CD14-positive monocyte (primary cell): Measurements from ENCODE around the gene ASTN2. TPM values are rescaled to one million over a fixed set of nuclear protein-coding genes. Genes with fewer than 3 reads are reported as not detected.

Source experiments
- DNase-seq, 3 donors: peaks; one replicate each; pipeline ENCODE4 v3.0.0-alpha.2; 2011 to 2022
- H2AFZ ChIP-seq: 2 replicates; pipeline ENCODE4 v1.6.0; 2012; ENCODE audit warnings: mild to moderate bottlenecking, low read depth, low read length, inconsistent platforms; ENCODE audit not compliant: insufficient read depth, poor library complexity, severe bottlenecking
- H3K27ac ChIP-seq, 2 donors: 1 replicate in 1 of 2; 2 replicates in 1 of 2; pipeline ENCODE4 v1.5.1; 2012 to 2013; ENCODE audit warnings: low read length in 2 of 2, control low read depth in 1 of 2, inconsistent platforms in 1 of 2, low read depth in 1 of 2, mild to moderate bottlenecking in 1 of 2
- H3K27me3 ChIP-seq, 2 donors: one replicate each; pipeline versions ENCODE4 v1.6.0 to v1.6.1; 2011 to 2013; ENCODE audit warnings: low read length in 2 of 2; ENCODE audit not compliant: control insufficient read depth in 2 of 2, insufficient read depth in 2 of 2
- H3K36me3 ChIP-seq, 2 donors: replicated peaks in 1 of 2; 1 replicate in 1 of 2; 2 replicates in 1 of 2; pipeline versions ENCODE4 v1.5.1 to v1.6.1; 2012 to 2013; ENCODE audit warnings: low read length in 2 of 2, control low read depth in 1 of 2, inconsistent platforms in 1 of 2, mild to moderate bottlenecking in 1 of 2; ENCODE audit not compliant: insufficient read depth in 2 of 2, control insufficient read depth in 1 of 2
- H3K4me1 ChIP-seq, 2 donors: 1 replicate in 1 of 2; 2 replicates in 1 of 2; pipeline versions ENCODE4 v1.5.1 to v1.6.1; 2012 to 2013; ENCODE audit warnings: low read length in 2 of 2, control low read depth in 1 of 2, inconsistent platforms in 1 of 2, mild to moderate bottlenecking in 1 of 2, moderate library complexity in 1 of 2; ENCODE audit not compliant: insufficient read depth in 2 of 2, control insufficient read depth in 1 of 2
- H3K4me2 ChIP-seq: replicated peaks from 2 replicates; pipeline ENCODE3; 2012; ENCODE audit warnings: low read length, moderate library complexity, mild to moderate bottlenecking; ENCODE audit not compliant: poor library complexity, severe bottlenecking; ENCODE audit errors: extremely low read depth
- H3K4me3 ChIP-seq, 3 experiments: fragments of 200-600 bp in 1 of 3; sonication (generic) in 1 of 3; replicated peaks in 1 of 3; 1 replicate in 2 of 3; 2 replicates in 1 of 3; pipeline ENCODE4 v1.5.1; 2011 to 2013; ENCODE audit warnings: low read length in 3 of 3, mild to moderate bottlenecking in 3 of 3, control low read depth in 2 of 3, low read depth in 2 of 3, inconsistent platforms in 1 of 3, moderate library complexity in 1 of 3
- H3K79me2 ChIP-seq: 2 replicates; pipeline ENCODE4 v1.6.0; 2012; ENCODE audit warnings: mild to moderate bottlenecking, control low read depth, inconsistent platforms, low read length, moderate library complexity; ENCODE audit not compliant: insufficient read depth
- H3K9ac ChIP-seq: 2 replicates; pipeline ENCODE4 v1.6.0; 2017; ENCODE audit warnings: low read length, mild to moderate bottlenecking; ENCODE audit not compliant: insufficient read depth, poor library complexity, severe bottlenecking
- H3K9me3 ChIP-seq, 2 donors: replicated peaks in 1 of 2; 1 replicate in 1 of 2; 2 replicates in 1 of 2; pipeline versions ENCODE4 v1.5.1 to v1.6.1; 2012 to 2013; ENCODE audit warnings: low read length in 2 of 2, control low read depth in 1 of 2; ENCODE audit not compliant: control insufficient read depth in 1 of 2, insufficient read depth in 1 of 2
- H4K20me1 ChIP-seq: 2 replicates; pipeline ENCODE4 v1.6.0; 2012; ENCODE audit warnings: mild to moderate bottlenecking, low read length, control low read depth, moderate library complexity; ENCODE audit not compliant: insufficient read depth
- H3K27ac Mint-ChIP-seq, 7 donors: one replicate each; pipeline ENCODE4 v1.8.0; 2020; ENCODE audit warnings: mild to moderate bottlenecking in 7 of 7, mixed read lengths in 7 of 7, moderate library complexity in 6 of 7, inconsistent platforms in 2 of 7
- H3K27me3 Mint-ChIP-seq, 3 donors: one replicate each; pipeline ENCODE4 v1.8.0; 2021 to 2022; ENCODE audit warnings: low read depth in 3 of 3, mild to moderate bottlenecking in 3 of 3, mixed read lengths in 3 of 3, moderate library complexity in 3 of 3, inconsistent platforms in 1 of 3
- H3K36me3 Mint-ChIP-seq, 2 donors: one replicate each; pipeline ENCODE4 v1.8.0; 2020; ENCODE audit warnings: mixed read lengths in 2 of 2, inconsistent platforms in 1 of 2, mild to moderate bottlenecking in 1 of 2
- H3K4me1 Mint-ChIP-seq: one replicate; pipeline ENCODE4 v1.8.0; 2020; ENCODE audit warnings: mild to moderate bottlenecking, mixed read lengths
- H3K4me3 Mint-ChIP-seq, 2 donors: one replicate each; pipeline ENCODE4 v1.8.0; 2020; ENCODE audit warnings: mild to moderate bottlenecking in 2 of 2, mixed read lengths in 2 of 2, moderate library complexity in 1 of 2
- H3K9me3 Mint-ChIP-seq, 7 donors: one replicate each; pipeline ENCODE4 v1.8.0; 2020 to 2022; ENCODE audit warnings: mixed read lengths in 7 of 7, mild to moderate bottlenecking in 6 of 7, moderate library complexity in 6 of 7, inconsistent platforms in 2 of 7
- WGBS: methylation state at CpG from one replicate; pipeline ENCODE4 v1.1.5; 2013; ENCODE audit warnings: missing lambda C conversion rate; ENCODE audit not compliant: insufficient coverage; 5-methylcytosine and 5-hydroxymethylcytosine counted together
- intact Hi-C, 2 donors: fragments of 100-400 bp; cut with micrococcal nuclease; formaldehyde crosslinking; loops; one replicate each; pipeline versions ENCODE4 v1.15.0 to v1.15.1; 2023
- polyA plus RNA-seq, 3 donors: library from polyadenylated mRNA; depleted of rRNA in 1 of 3; unstranded in 2 of 3; stranded (reverse) in 1 of 3; fragments of 300-500 nt in 2 of 3; fragments of >200 nt in 1 of 3; fragmentation: Illumina TruSeq in 2 of 3; gene quantifications; 1 replicate in 2 of 3; 2 replicates in 1 of 3; pipeline ENCODE4 v1.2.3, GENCODE V29; 2012 to 2021
- TF ChIP-seq, protein P1 (sequence below): fragments of 200-600 bp; IDR thresholded peaks from one replicate; pipeline ENCODE4 v1.8.0; 2022; ENCODE audit warnings: antibody characterized with exemption, mild to moderate bottlenecking

ASTN2 gene
- polyA plus RNA-seq, 3 donors = not detected

DNA sequence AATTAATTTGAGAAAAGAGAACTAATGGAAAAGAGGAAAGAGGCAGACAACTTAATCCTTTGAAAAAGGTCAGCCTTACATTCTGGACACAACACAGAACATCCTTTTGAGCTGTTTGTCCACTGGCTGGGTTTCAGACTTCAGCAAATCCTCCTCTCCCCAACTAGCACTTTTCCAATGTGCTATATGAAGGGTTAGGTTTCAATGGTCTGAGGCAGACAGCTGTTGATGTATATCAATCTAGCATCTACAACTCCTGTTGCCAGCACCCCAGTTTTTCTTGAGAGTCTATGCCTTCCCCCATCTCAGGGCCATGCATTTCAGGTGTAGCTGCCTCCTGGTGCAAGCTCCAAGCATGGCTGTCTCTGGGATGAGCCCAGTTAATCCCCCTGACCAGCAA, 553.5 kb downstream of the ASTN2 start:
- Mint-ChIP-seq H3K36me3 (no peaks in the 10 kb centered on the region), H3K27me3 (peaks cover 1 to 10% (median 3%) of the 10 kb centered on the region in 3 donors), H3K27ac (no peak overlapping the region), H3K9me3 (peaks cover 0 to 2% (median 0%) of the 10 kb centered on the region in 7 donors), H3K4me3 (no peak overlapping the region), H3K4me1 (no peaks in the 10 kb centered on the region)
- Histone ChIP-seq H3K9me3 (no peaks in the 10 kb centered on the region), H3K4me2 (no peak overlapping the region), H3K9ac (no peak overlapping the region), H3K79me2 (no peaks in the 10 kb centered on the region), H4K20me1 (no peaks in the 10 kb centered on the region), H3K4me3 (no peak overlapping the region), H3K36me3 (no peaks in the 10 kb centered on the region), H3K27ac (no peak overlapping the region), H3K4me1 (no peaks in the 10 kb centered on the region), H2AFZ (no peak overlapping the region), H3K27me3 (no peaks in the 10 kb centered on the region)
- TF ChIP-seq, protein P1, sequence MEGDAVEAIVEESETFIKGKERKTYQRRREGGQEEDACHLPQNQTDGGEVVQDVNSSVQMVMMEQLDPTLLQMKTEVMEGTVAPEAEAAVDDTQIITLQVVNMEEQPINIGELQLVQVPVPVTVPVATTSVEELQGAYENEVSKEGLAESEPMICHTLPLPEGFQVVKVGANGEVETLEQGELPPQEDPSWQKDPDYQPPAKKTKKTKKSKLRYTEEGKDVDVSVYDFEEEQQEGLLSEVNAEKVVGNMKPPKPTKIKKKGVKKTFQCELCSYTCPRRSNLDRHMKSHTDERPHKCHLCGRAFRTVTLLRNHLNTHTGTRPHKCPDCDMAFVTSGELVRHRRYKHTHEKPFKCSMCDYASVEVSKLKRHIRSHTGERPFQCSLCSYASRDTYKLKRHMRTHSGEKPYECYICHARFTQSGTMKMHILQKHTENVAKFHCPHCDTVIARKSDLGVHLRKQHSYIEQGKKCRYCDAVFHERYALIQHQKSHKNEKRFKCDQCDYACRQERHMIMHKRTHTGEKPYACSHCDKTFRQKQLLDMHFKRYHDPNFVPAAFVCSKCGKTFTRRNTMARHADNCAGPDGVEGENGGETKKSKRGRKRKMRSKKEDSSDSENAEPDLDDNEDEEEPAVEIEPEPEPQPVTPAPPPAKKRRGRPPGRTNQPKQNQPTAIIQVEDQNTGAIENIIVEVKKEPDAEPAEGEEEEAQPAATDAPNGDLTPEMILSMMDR = no peak
- no peak for DNase-seq
- intact Hi-C loops = no loop called here

DNA sequence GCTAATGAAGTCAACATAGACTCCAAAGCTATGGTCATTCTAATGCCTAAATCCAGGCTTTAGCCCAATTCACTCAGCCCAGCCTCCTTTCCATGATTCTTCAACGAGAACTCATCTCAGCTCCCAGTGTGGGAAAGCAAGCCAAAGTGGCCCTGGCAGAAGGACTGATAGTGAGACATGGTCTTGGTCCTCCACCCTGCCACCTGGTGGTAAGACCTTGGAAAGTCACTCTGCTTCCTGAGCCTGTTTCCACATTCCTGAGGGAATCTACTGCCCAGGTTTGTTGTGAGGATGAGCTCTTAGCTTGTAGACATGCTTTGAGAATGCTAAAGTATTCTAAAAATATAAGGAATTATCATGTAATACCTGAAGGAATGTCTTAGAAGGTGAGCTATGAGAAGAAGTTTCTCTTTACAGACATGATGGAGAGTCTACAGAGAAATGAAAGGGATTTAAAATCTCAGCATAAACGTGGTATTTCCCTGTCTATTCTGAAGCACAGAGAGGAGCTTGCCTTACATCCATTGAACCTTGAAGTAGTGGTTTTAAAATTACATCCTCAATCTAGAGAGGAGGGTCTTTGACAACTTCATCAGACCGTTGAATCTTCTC, 554.2 kb downstream of the ASTN2 start:
- Mint-ChIP-seq H3K27me3 (peaks cover 1 to 10% (median 3%) of the 10 kb centered on the region in 3 donors), H3K9me3 (peaks cover 0 to 2% (median 0%) of the 10 kb centered on the region in 7 donors), H3K27ac (no peak overlapping the region), H3K4me3 (no peak overlapping the region), H3K4me1 (no peaks in the 10 kb centered on the region), H3K36me3 (no peaks in the 10 kb centered on the region)
- H3K79me2 ChIP-seq = no peaks in the 10 kb centered on the region
- WGBS = 70% methylated on average over 1 of the region's 3 CpGs
- no peaks in the 10 kb centered on the region for H3K4me1 ChIP-seq
- H3K9me3 ChIP-seq = no peaks in the 10 kb centered on the region
- H4K20me1 ChIP-seq = no peaks in the 10 kb centered on the region
- TF ChIP-seq, protein P1 = peak; percentile 81
- no peaks in the 10 kb centered on the region for H3K36me3 ChIP-seq
- H3K27me3 ChIP-seq = no peaks in the 10 kb centered on the region
- no peak overlapping the region for H3K4me2 ChIP-seq
- H3K27ac ChIP-seq = no peak overlapping the region
- intact Hi-C loops = no loop called here
- H3K4me3 ChIP-seq = no peak overlapping the region
- H3K9ac ChIP-seq = no peak overlapping the region
- DNase-seq = peak in 2 of 3 donors; percentile 3 to 7
- H2AFZ ChIP-seq = no peak overlapping the region
